ACC112 (cell line): Measurements from ENCODE around the gene KLC1.

Experiments used
- H2AFZ ChIP-seq: fragments of 200-600 bp; sonication (generic); one replicate; pipeline ENCODE4 v1.6.0; 2017; ENCODE audit warnings: antibody characterized with exemption, low read length; ENCODE audit not compliant: unreplicated experiment
- H3K27ac ChIP-seq: fragments of 200-600 bp; sonication (generic); 2 replicates; pipeline ENCODE4 v1.5.1; 2014; ENCODE audit warnings: low read depth, mild to moderate bottlenecking, antibody characterized with exemption, low read length, moderate library complexity
- H3K27me3 ChIP-seq: fragments of 200-600 bp; sonication (generic); 2 replicates; pipeline ENCODE4 v1.6.1; 2014; ENCODE audit warnings: mild to moderate bottlenecking, antibody characterized with exemption, low read length, moderate library complexity, mixed read lengths; ENCODE audit not compliant: insufficient read depth
- H3K36me3 ChIP-seq: fragments of 200-600 bp; sonication (generic); 2 replicates; pipeline ENCODE4 v1.6.1; 2016; ENCODE audit warnings: mild to moderate bottlenecking, antibody characterized with exemption, low read length, moderate library complexity, mixed read lengths; ENCODE audit not compliant: insufficient read depth
- H3K4me1 ChIP-seq: fragments of 200-600 bp; sonication (generic); one replicate; pipeline ENCODE4 v1.6.1; 2016; ENCODE audit warnings: low read length, mixed read lengths; ENCODE audit not compliant: insufficient read depth, unreplicated experiment, control insufficient read depth
- H3K4me3 ChIP-seq: fragments of 200-600 bp; sonication (generic); 2 replicates; pipeline ENCODE4 v1.5.1; 2014; ENCODE audit warnings: mild to moderate bottlenecking, low read depth, low read length
- H3K79me2 ChIP-seq: fragments of 200-600 bp; sonication (generic); one replicate; pipeline ENCODE4 v1.6.0; 2016; ENCODE audit warnings: low read length; ENCODE audit not compliant: control insufficient read depth, unreplicated experiment, insufficient read depth

KLC1 gene

DNA sequence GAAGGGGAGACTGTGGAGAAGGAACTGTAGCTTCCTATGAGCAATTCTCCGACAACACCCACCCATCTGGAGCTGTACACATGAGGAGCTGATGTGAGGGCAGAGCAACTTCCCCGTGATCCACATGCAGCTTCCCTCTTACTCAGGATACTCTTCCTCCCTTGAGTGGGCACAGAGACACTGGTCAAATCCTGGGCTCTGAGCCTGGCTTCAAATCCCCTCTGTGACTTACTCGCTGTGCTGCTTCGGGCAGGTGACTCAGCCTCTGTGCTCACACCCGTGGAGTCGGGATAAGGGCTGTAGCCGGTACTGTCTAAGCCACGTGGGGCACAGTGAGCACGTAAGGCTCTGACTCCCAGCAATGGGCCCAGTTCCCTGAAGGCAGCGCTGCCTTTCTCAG is 117.7 kb downstream of the KLC1 start:
- Histone ChIP-seq H3K27ac (no peak overlapping the region), H3K4me1 (peaks cover 5% of the 10 kb centered on the region), H2AFZ (no peak overlapping the region), H3K79me2 (no peaks in the 10 kb centered on the region), H3K27me3 (no peaks in the 10 kb centered on the region), H3K4me3 (no peak overlapping the region), H3K36me3 (no peaks in the 10 kb centered on the region)

DNA sequence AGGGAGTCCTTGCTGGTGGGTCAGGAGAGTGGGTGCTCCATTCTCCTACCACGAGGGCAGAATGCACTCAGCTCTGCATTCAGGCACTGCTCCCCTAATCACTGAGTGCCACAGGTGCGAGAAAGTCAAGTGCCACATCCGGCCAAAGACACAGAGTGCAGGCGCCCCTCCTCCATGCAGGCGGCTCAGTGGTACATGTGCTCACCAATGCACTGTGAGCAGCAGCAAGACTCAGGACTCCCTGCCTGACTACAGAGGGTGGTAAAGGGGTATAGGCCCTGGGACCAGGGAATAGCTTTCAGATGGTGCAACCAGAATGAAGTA is 119.5 kb downstream of the KLC1 start:
- H2AFZ ChIP-seq = no peak overlapping the region
- peaks cover 14% of the 10 kb centered on the region for H3K4me1 ChIP-seq
- H3K27me3 ChIP-seq = no peaks in the 10 kb centered on the region
- no peak overlapping the region for H3K4me3 ChIP-seq
- H3K36me3 ChIP-seq = no peaks in the 10 kb centered on the region
- H3K27ac ChIP-seq = no peak overlapping the region
- H3K79me2 ChIP-seq = no peaks in the 10 kb centered on the region

DNA sequence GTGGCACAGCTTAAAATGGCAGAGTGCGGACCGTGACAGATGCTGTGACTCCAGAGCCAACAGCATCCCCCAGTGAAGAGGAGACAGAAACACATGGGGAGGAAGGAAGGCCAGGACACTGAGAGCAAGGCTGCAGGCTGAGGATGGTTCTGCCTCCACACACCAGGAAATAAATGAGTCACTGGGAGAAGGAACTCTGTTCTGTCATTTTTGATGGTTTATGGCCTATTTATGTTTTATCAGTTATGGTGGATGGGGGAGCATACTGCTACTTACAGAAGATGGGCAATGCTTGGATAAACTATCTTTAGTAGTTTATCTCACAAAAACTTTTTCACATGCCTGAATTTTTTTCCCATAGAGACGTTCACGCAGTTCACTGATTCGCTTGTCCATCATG is 120.4 kb downstream of the KLC1 start:
- Histone ChIP-seq H3K27ac (no peak overlapping the region), H3K36me3 (no peaks in the 10 kb centered on the region), H3K79me2 (no peaks in the 10 kb centered on the region), H3K27me3 (no peaks in the 10 kb centered on the region), H3K4me1 (peaks cover 15% of the 10 kb centered on the region), H2AFZ (no peak overlapping the region), H3K4me3 (no peak overlapping the region)

DNA sequence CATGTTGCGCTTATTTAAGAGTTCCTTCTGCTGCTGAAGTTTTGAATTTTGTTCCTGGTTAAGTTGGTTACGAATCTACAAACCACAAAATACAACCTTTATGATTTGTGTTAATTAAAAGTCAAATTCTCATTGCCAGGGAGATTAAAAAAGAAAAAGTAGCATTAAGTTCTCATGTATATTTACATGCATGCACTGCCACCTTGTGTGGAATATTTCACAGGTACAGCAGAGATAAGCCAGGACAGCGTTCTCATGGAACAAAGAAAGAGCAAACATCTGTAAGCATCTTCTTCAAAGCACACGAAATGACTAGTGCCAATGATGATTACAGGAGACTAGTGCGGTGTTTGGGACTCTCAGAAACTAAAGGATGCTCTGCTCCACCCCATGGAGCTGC is 120.8 kb downstream of the KLC1 start:
- Histone ChIP-seq H3K4me1 (peaks cover 15% of the 10 kb centered on the region), H3K36me3 (no peaks in the 10 kb centered on the region), H3K27ac (no peak overlapping the region), H3K27me3 (no peaks in the 10 kb centered on the region), H2AFZ (no peak overlapping the region), H3K4me3 (no peak overlapping the region), H3K79me2 (no peaks in the 10 kb centered on the region)
